Endothelial cell of umbilical vein (primary cell): ENCODE data around the gene UNKL.

ENCODE experiments used
- EZH2 ChIP-seq: IDR thresholded peaks from 2 replicates; pipeline ENCODE4 v1.6.1; 2012; ENCODE audit warnings: borderline replicate concordance, low read depth, mild to moderate bottlenecking, moderate library complexity, low read length, inconsistent platforms; ENCODE audit not compliant: severe bottlenecking
- FOS ChIP-seq: IDR thresholded peaks from 2 replicates; pipeline ENCODE4 v1.6.1; 2011; ENCODE audit warnings: mild to moderate bottlenecking, low read length, moderate library complexity, borderline replicate concordance; ENCODE audit not compliant: insufficient read depth
- JUN ChIP-seq: IDR thresholded peaks from 2 replicates; pipeline ENCODE4 v1.6.1; 2011; ENCODE audit warnings: borderline replicate concordance, low read depth; ENCODE audit not compliant: insufficient read length, insufficient read depth
- MYC ChIP-seq: IDR thresholded peaks from one replicate; pipeline ENCODE4 v1.6.1; 2011; ENCODE audit warnings: mild to moderate bottlenecking, low read depth, low read length
- POLR2A ChIP-seq: IDR thresholded peaks from 2 replicates; pipeline ENCODE4 v1.6.1; 2012; ENCODE audit warnings: low read depth, mild to moderate bottlenecking, control low read depth, low read length
- POLR2AphosphoS5 ChIP-seq: IDR thresholded peaks from 2 replicates; pipeline ENCODE4 v1.6.1; 2012; ENCODE audit warnings: low read depth, mild to moderate bottlenecking, control low read depth, low read length, moderate library complexity; ENCODE audit not compliant: insufficient read depth
- TF ChIP-seq, protein P1 (sequence below), 2 donors: IDR thresholded peaks; 1 replicate in 1 of 2; 2 replicates in 1 of 2; pipeline ENCODE4 v1.5.1; 2011; ENCODE audit warnings: low read length in 2 of 2, mild to moderate bottlenecking in 2 of 2, moderate library complexity in 2 of 2, control low read depth in 1 of 2, inconsistent platforms in 1 of 2, low read depth in 1 of 2; ENCODE audit not compliant: insufficient read depth in 1 of 2; ENCODE audit errors: extremely low read depth in 1 of 2
- TF ChIP-seq, protein P2 (sequence below): IDR thresholded peaks from 2 replicates; pipeline ENCODE4 v1.6.1; 2011; ENCODE audit not compliant: insufficient read depth, insufficient read length

DNA sequence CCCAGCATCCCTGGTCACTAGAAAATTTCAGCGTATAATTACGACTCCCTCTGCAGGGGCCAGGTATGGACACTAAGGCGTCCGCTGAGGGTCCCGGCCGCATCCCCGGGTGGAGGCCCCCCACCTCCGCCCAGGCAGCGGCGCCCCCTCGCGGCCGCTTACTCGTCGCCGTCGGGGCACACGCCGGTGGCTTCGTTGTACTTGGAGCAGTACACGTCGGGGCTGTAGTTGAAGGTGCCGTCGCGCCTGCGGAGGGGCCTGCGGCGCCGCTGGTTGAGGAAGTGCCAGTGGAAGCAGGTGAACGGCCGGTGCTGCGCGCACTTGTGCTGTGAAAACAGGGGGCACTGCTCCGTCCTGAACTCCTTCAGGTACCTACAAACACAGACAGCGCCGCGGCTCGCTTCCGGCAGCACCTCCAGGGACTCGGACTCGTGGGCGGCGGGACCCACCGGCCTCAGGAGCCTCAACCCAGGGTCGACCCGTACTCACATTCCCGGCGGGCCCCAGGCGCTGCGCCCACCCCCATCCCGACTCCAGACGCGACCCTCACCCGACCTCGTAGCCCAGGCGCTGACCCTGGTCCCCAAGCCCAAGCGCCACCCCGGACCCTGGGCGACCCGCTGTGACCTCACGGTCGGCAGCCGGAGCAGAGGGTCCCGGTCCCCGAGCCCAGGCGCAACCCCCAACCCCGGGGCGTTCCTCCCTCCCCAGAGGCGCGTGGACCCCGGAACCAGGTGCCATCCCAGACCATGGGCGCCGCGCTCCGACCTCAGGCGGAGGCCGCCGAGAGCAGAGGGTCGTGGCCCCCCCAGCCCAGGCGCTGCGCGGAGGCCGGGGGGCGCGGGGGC lies 596 bp downstream of the UNKL start:
- TF ChIP-seq POLR2AphosphoS5, result no peak
- TF ChIP-seq, protein P1, sequence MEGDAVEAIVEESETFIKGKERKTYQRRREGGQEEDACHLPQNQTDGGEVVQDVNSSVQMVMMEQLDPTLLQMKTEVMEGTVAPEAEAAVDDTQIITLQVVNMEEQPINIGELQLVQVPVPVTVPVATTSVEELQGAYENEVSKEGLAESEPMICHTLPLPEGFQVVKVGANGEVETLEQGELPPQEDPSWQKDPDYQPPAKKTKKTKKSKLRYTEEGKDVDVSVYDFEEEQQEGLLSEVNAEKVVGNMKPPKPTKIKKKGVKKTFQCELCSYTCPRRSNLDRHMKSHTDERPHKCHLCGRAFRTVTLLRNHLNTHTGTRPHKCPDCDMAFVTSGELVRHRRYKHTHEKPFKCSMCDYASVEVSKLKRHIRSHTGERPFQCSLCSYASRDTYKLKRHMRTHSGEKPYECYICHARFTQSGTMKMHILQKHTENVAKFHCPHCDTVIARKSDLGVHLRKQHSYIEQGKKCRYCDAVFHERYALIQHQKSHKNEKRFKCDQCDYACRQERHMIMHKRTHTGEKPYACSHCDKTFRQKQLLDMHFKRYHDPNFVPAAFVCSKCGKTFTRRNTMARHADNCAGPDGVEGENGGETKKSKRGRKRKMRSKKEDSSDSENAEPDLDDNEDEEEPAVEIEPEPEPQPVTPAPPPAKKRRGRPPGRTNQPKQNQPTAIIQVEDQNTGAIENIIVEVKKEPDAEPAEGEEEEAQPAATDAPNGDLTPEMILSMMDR (IDR thresholded peaks at IDR 0.05; ENCODE audit: extremely low read depth in 1 of 2, insufficient read depth in 1 of 2, low read depth in 1 of 2, low read length in 2 of 2), result peak; percentile 71 to 78
- TF ChIP-seq JUN, result no peak
- no peak for TF ChIP-seq POLR2A
- no peak for TF ChIP-seq MYC
- TF ChIP-seq EZH2, result no peak
- TF ChIP-seq FOS, result no peak
- TF ChIP-seq, protein P2, sequence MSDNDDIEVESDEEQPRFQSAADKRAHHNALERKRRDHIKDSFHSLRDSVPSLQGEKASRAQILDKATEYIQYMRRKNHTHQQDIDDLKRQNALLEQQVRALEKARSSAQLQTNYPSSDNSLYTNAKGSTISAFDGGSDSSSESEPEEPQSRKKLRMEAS, result no peak
